ENCODE measurements around the gene FNDC3B. TPM values are rescaled to one million over a fixed set of nuclear protein-coding genes. Genes with fewer than 3 reads are reported as not detected.

FNDC3B gene
- total RNA-seq, 1 donor from 2014 or later = 24.7 TPM

DNA sequence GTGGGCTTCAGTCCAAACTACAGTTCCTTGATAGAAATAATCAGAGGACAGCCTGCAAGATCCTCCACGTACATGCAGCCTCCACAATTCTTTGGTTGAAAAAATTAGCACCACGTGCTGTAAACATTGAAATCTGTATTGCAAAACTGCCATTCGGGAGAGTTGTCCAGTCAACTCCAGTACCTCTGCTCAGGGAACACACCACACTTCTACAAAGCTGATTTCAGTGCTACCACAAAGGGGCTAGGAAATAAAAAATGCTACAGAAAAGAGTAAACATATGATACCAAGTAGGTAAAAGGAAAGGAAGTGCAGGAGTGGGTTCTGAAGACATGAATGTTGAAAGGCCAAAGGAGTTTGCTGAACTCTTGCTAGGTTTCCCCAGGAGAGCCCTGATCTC is 368.5 kb downstream of the FNDC3B start:
- peaks cover 5% of the 10 kb centered on the region for H3K27me3 Mint-ChIP-seq (ENCODE audit: low read depth)
- no peaks in the 10 kb centered on the region for H3K9me3 Mint-ChIP-seq
- H3K36me3 Mint-ChIP-seq (ENCODE audit: low read depth) = no peaks in the 10 kb centered on the region
- H3K4me3 Mint-ChIP-seq (ENCODE audit: low read depth) = no peak overlapping the region
- intact Hi-C loops (cut with micrococcal nuclease) = no loop called here
- no peak overlapping the region for H3K27ac Mint-ChIP-seq
- no peaks in the 10 kb centered on the region for H3K4me1 Mint-ChIP-seq (ENCODE audit: low read depth)
- no peak for DNase-seq (ENCODE audit: low spot score)

DNA sequence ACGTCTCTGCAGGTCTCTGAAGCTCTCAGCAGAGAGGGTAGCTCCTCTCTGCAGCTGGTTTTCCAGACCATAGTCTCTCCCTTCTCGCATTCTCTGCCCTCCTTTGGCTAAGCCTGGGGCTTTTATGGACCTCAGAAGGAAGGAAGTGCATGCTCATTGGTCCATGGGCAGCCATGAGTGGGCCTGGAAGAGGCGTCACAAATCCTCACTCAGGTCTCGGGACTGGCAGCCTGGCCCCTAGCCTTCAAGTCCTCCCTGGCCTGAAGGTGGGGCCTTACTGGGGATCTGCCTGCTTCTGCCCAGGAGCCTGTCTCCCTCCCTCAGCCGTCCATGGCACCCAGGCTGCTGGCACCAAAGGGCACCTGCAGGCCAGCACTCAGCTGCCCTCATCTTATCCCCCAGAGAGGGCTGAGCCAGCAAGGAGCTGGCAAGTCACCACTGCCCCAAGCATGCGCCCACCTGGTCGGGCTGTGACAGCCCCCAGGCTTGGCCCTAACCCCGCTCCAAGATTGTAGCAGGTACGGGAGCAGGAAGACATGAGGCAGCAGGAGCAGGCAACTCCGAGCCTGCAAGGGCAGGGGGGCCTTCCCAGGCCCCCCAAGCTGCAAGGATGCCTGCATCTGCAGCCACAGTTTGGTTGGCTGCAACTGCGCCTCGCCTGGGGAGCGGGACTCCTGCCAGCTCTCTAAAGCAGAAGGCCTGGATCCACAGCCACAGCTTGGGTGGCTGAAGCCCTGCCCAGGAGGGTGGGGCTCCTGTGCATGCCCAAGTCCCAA is 371.5 kb downstream of the FNDC3B start:
- Mint-ChIP-seq H3K36me3 (ENCODE audit: low read depth) (no peaks in the 10 kb centered on the region), H3K27ac (no peak overlapping the region), H3K9me3 (no peaks in the 10 kb centered on the region), H3K4me3 (ENCODE audit: low read depth) (no peak overlapping the region), H3K27me3 (ENCODE audit: low read depth) (peaks cover 18% of the 10 kb centered on the region), H3K4me1 (ENCODE audit: low read depth) (peaks cover 2% of the 10 kb centered on the region)
- no peak for DNase-seq (ENCODE audit: low spot score)
- intact Hi-C loops (cut with micrococcal nuclease) = no loop called here

DNA sequence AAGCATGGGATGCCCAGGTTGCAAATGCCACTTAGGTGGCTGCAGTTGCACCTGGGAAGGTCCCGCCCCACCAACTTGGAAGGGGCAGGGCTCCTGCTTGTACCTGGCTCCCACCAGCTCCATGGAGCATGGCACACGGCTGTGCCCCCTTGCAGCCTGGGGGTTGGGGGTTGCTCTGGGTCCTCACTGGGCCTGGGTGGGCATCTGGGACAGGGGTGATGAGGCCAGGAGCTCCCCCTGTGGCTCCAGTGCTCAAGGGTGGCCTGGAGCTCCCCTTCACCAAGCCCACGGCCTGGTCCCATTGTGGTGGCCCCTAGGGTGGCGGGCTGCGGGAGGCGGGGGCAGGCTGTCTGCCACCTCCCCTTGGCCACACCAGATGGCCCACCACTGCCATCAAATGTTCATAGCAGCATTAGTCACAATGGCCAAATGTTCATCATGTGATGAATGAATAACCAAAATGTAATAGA is 372.1 kb downstream of the FNDC3B start:
- peaks cover 23% of the 10 kb centered on the region for H3K27me3 Mint-ChIP-seq (ENCODE audit: low read depth)
- H3K36me3 Mint-ChIP-seq (ENCODE audit: low read depth) = no peaks in the 10 kb centered on the region
- intact Hi-C loops (cut with micrococcal nuclease) = no loop called here
- no peaks in the 10 kb centered on the region for H3K9me3 Mint-ChIP-seq
- peaks cover 2% of the 10 kb centered on the region for H3K4me1 Mint-ChIP-seq (ENCODE audit: low read depth)
- DNase-seq (ENCODE audit: low spot score) = no peak
- no peak overlapping the region for H3K27ac Mint-ChIP-seq
- H3K4me3 Mint-ChIP-seq (ENCODE audit: low read depth) = no peak overlapping the region

DNA sequence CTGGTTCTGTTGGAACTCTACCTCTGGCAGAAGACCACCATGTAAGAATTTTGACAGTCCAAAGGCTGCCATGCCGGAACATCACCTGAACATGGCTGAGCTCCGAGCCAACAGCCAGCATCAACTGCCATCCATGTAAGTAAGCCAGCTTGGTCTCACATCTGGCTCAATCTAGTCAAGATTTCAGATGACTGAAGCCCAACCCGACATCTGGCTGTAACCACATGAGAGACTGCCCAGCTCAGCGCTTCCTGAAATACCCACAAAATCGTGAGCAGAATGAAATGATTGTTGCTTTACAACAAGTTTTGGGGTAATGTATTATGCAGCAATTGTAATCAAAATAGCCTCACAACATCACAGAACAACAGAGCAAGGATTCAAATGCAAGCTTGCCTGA is 375.9 kb downstream of the FNDC3B start:
- Mint-ChIP-seq H3K36me3 (ENCODE audit: low read depth) (no peaks in the 10 kb centered on the region), H3K27me3 (ENCODE audit: low read depth) (peaks cover 41% of the 10 kb centered on the region), H3K4me3 (ENCODE audit: low read depth) (no peak overlapping the region), H3K9me3 (no peaks in the 10 kb centered on the region), H3K27ac (no peak overlapping the region), H3K4me1 (ENCODE audit: low read depth) (peaks cover 2% of the 10 kb centered on the region)
- no peak for DNase-seq (ENCODE audit: low spot score)
- intact Hi-C loops (cut with micrococcal nuclease) = no loop called here

DNA sequence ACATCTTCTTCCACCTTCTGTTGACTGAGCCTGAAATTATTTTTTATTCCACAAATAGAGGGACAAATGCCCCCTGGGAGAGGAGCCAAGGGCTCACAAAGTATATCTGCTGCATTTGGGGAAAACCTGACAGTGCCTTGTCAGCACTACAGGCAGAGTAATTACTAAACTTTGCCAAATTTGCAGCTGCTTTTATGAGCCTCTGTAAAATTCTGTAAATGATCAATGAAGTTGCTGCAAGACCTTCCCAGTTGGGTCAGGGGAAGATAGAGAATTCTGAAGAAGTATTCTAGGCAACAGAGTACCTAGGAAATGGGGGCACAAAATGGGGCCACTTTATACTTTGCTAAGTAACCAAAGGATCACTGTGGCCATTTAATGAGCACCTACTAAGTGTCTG is 398.3 kb downstream of the FNDC3B start:
- no peaks in the 10 kb centered on the region for H3K4me1 Mint-ChIP-seq (ENCODE audit: low read depth)

DNA sequence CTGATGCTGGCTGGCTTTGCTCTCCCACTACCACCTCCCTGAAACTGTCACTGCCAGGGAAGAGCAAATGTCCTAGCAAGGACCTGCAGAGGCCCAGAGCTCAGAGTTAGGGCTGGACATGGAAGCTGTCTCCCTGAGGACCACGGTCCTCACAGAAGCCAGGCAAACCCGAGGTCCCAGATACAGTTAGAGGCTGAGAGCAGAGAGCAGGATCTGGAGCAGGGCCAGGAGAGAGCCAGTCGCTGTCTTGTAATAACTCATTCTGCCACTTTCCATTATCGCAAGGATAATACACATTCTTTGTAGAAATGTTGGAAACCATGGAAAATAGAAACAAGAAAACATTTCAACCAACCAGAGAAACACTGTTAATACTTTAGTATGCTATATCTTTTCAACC is 398.8 kb downstream of the FNDC3B start:
- DNase-seq (ENCODE audit: low spot score) = no peak
- Mint-ChIP-seq H3K9me3 (peaks cover 15% of the 10 kb centered on the region), H3K27ac (no peak overlapping the region), H3K4me3 (ENCODE audit: low read depth) (no peak overlapping the region), H3K27me3 (ENCODE audit: low read depth) (peaks cover 41% of the 10 kb centered on the region), H3K4me1 (ENCODE audit: low read depth) (no peaks in the 10 kb centered on the region), H3K36me3 (ENCODE audit: low read depth) (no peaks in the 10 kb centered on the region)
- intact Hi-C loops (cut with micrococcal nuclease) = no loop called here

More for the DNA sequence above, 398.3 kb downstream of the FNDC3B start:
- H3K27me3 Mint-ChIP-seq (ENCODE audit: low read depth) = peaks cover 39% of the 10 kb centered on the region
- H3K36me3 Mint-ChIP-seq (ENCODE audit: low read depth) = no peaks in the 10 kb centered on the region
- H3K9me3 Mint-ChIP-seq = peaks cover 18% of the 10 kb centered on the region
- no peak overlapping the region for H3K27ac Mint-ChIP-seq
- intact Hi-C loops (cut with micrococcal nuclease) = no loop called here
- H3K4me3 Mint-ChIP-seq (ENCODE audit: low read depth) = no peak overlapping the region
- no peak for DNase-seq (ENCODE audit: low spot score)

DNA sequence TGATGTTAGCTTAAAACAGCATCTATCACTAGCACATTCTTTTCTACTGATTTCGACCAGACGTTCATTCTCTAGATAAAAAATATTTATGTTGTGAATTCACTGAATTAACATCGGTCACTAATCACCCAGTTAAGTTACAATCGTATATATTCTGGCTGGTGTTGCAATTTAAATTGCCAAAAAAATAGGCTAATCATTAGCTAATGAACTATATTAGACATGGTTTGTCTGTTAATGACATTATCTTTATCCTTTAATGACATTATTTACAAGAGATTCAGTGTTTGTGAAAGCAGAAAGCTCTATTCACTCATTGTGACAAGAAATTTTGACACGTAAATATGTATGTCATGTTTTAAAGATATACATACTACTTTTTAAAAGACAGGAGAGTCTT is 402.2 kb downstream of the FNDC3B start:
- Mint-ChIP-seq H3K4me1 (ENCODE audit: low read depth) (no peaks in the 10 kb centered on the region), H3K4me3 (ENCODE audit: low read depth) (no peak overlapping the region)

DNA sequence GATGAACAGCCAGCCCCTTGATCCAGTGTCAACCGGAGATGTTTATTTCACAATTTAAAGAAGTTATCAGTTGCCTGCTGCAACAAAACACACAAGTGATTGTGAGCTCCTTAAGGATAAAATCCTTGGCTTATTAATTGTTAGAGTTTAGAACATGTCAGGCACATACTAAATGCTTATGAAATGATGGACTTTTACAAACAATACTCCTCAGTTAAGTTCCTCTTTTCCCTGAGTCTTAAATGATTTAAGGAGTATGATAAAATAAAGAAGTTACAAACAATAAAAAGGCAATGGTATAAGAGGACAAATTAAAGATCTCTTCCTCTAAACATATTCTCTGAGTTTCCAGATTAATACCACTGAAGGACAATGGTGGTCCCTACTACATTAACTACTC is 403.2 kb downstream of the FNDC3B start:
- no peak for DNase-seq (ENCODE audit: low spot score)
- intact Hi-C loops (cut with micrococcal nuclease) = loop anchor here (10.0 kb wide), 2 partner anchors 952 to 1858 kb away; partner anchors contain the start of genes NLGN1 and SLC7A14
- Mint-ChIP-seq H3K27me3 (ENCODE audit: low read depth) (peaks cover 68% of the 10 kb centered on the region), H3K9me3 (no peaks in the 10 kb centered on the region), H3K27ac (no peak overlapping the region), H3K4me1 (ENCODE audit: low read depth) (peaks cover 6% of the 10 kb centered on the region), H3K4me3 (ENCODE audit: low read depth) (no peak overlapping the region), H3K36me3 (ENCODE audit: low read depth) (no peaks in the 10 kb centered on the region)

More for the DNA sequence above, 402.2 kb downstream of the FNDC3B start:
- Mint-ChIP-seq H3K36me3 (ENCODE audit: low read depth) (no peaks in the 10 kb centered on the region), H3K27me3 (ENCODE audit: low read depth) (peaks cover 61% of the 10 kb centered on the region), H3K9me3 (no peaks in the 10 kb centered on the region), H3K27ac (no peak overlapping the region)
- no peak for DNase-seq (ENCODE audit: low spot score)
- intact Hi-C loops (cut with micrococcal nuclease) = loop anchor here (10.0 kb wide), 2 partner anchors 953 to 1857 kb away; partner anchors contain the start of genes NLGN1 and SLC7A14

DNA sequence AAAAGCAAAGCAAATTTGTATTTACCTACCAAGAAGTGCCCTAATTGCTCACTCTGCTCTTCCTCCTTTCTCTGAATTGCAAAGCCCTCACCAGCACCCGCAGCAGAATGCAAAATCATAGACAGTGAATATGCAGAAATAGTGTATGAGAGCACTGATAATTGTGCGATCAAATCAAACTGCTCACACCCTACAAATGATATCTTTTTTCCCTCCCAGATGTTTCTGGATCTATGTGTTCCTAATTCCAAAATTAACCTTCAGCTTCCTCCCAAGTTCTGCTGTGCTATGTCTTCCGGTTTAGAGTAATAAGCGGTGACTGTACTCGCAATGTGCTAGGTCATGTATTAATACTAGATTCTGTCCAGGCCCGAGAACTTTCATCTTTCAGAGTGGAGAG is 405.4 kb downstream of the FNDC3B start:
- Mint-ChIP-seq H3K4me1 (ENCODE audit: low read depth) (peaks cover 22% of the 10 kb centered on the region), H3K27ac (no peak overlapping the region), H3K4me3 (ENCODE audit: low read depth) (no peak overlapping the region), H3K27me3 (ENCODE audit: low read depth) (peaks cover 72% of the 10 kb centered on the region), H3K36me3 (ENCODE audit: low read depth) (no peaks in the 10 kb centered on the region), H3K9me3 (no peaks in the 10 kb centered on the region)
- intact Hi-C loops (cut with micrococcal nuclease) = loop anchor here (10.0 kb wide), 2 partner anchors 950 to 1860 kb away; partner anchors contain the start of genes NLGN1 and SLC7A14
- no peak for DNase-seq (ENCODE audit: low spot score)

DNA sequence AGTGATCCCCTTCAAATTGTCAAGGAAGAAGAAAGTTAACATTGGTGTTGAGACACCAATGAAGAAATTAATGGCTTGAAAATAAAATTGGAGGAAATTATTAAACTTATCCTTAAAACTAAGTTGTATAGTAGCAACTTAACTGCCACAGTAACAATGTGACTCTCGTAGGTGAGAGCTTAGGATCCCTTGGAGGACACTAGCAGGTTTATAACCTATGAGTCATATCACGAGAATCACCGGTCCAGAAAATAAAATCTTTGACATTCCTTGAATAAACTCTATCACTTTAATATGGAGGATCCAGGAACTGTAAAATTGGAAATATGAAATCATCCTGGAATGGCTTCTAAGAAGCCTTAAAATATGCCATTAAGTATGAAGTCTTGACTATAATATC is 406.8 kb downstream of the FNDC3B start:
- H3K4me3 Mint-ChIP-seq (ENCODE audit: low read depth) = no peak overlapping the region
- H3K36me3 Mint-ChIP-seq (ENCODE audit: low read depth) = no peaks in the 10 kb centered on the region
- H3K27ac Mint-ChIP-seq = no peak overlapping the region
- DNase-seq (ENCODE audit: low spot score) = no peak
- H3K27me3 Mint-ChIP-seq (ENCODE audit: low read depth) = peaks cover 82% of the 10 kb centered on the region
- H3K9me3 Mint-ChIP-seq = no peaks in the 10 kb centered on the region
- intact Hi-C loops (cut with micrococcal nuclease) = loop anchor here (10.0 kb wide), 2 partner anchors 949 to 1861 kb away; partner anchors contain the start of genes NLGN1 and SLC7A14
- peaks cover 24% of the 10 kb centered on the region for H3K4me1 Mint-ChIP-seq (ENCODE audit: low read depth)

DNA sequence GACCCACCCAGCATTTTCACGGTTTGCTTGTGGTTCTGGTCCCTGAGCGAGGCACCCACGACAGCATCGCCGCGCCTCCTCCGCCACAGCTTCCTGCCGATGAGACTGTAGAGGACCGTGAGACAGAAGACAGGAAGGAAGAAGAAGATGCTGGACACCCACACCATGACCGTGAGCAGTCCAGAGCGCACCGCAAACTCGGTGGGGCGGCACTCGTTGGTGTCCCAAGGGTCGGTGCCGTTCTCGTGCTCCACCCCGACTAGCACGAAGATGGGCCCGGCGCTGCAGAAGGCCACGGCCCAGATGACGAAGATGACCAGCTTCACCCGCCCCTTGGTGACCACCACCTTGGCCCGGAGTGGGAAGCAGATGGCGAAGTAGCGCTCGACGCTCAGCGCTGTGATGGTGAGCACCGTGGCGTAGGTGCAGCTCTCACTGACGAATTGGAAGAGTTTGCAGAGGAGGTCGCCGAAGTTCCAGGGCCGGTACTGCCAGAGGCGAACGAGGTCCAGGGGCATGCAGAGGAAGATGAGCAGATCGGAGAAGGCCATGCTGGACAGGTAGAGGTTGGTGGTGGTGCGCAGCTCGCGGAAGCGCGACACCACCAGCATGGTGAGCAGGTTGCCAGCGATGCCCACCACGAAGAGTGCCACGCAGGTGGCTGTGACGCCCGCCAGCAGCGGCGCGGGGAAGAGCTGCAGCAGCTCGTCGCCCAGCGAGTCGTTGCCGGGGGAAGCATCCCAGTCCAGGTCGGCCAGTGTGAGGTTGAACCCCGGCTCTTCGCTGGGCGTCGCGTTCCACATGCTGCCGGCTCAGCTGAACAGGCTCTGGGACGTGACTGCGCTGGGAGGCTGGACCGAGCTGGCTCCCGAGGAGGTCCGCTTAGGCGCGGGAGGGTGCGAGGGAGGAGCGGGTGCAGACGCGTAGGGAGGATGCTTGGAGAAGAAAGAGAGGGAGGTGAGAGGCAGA is 408.5 kb downstream of the FNDC3B start, which contains the start of gene GHSR:
Gene GHSR, minus strand, starts transcription at position 846 of the 969 bp plus-strand sequence. Its CDS starts 43 bp downstream, at position 803.
- H3K36me3 Mint-ChIP-seq (ENCODE audit: low read depth) = no peaks in the 10 kb centered on the region
- peaks cover 77% of the 10 kb centered on the region for H3K27me3 Mint-ChIP-seq (ENCODE audit: low read depth)
- intact Hi-C loops (cut with micrococcal nuclease) = loop anchor here (10.0 kb wide), 2 partner anchors 947 to 1863 kb away; partner anchors contain the start of genes NLGN1 and SLC7A14
- H3K4me3 Mint-ChIP-seq (ENCODE audit: low read depth) = peak within 1 kb of the TSS; percentile 68
- no peak within 1 kb of the TSS for H3K27ac Mint-ChIP-seq
- no peaks in the 10 kb centered on the region for H3K9me3 Mint-ChIP-seq
- DNase-seq (ENCODE audit: low spot score) = no peak
- peaks cover 24% of the 10 kb centered on the region for H3K4me1 Mint-ChIP-seq (ENCODE audit: low read depth)

DNA sequence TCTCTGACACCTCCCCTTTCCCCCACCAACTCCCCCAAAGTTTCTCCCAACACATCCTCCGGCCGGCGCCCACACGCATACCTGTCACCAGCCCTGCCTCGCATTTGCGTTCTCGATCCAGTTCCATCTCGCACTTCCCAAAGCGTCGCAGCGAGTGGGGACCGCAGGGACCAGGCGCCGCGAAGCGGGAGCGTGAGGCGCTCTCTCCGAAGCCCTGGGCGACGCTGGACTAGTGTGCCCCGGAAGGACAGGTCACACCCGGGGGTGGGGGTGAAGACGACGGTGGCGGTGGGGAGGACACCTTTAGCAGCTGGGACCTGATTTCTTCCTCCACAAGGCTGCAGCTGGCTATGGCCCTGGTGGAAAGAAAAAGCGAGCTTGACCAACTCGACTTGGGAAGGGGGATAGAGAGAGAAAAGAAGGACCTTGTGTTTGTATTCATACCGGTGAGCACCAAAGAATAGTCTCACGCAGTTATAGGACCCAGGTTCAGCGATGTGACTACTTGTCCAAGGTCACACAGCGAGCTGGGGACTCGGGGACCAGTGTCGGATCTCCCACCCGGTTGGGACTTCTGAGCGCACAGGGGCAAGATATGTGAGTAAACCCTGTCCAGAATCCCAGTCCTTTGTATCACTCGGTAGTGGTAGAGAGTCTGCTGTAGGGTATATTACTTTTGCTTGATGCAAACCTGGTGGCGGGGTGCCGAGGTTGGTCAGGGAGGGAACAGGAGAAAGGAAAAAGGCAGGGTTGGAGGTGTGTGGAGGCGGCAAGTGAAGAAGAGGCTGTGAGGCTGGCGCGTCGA is 409.5 kb downstream of the FNDC3B start:
- intact Hi-C loops (cut with micrococcal nuclease) = loop anchor here (10.0 kb wide), 2 partner anchors 946 to 1864 kb away; partner anchors contain the start of genes NLGN1 and SLC7A14
- no peak for DNase-seq (ENCODE audit: low spot score)
- H3K4me3 Mint-ChIP-seq (ENCODE audit: low read depth) = peak overlapping the region; percentile 9
- H3K4me1 Mint-ChIP-seq (ENCODE audit: low read depth) = peaks cover 24% of the 10 kb centered on the region
- peaks cover 77% of the 10 kb centered on the region for H3K27me3 Mint-ChIP-seq (ENCODE audit: low read depth)
- H3K36me3 Mint-ChIP-seq (ENCODE audit: low read depth) = no peaks in the 10 kb centered on the region
- H3K9me3 Mint-ChIP-seq = no peaks in the 10 kb centered on the region
- no peak overlapping the region for H3K27ac Mint-ChIP-seq
